Duodenal mucosa (tissue), 2 donors: ENCODE results near the gene SPATA3.
A peak's percentile ranks its signal among the peaks of the same experiment; 100 is the strongest.

ENCODE experiments used
- H3K27ac ChIP-seq: one replicate; pipeline ENCODE4 v1.7.0; 2013; ENCODE audit warnings: low read depth, low read length
- H3K27me3 ChIP-seq, 2 donors: one replicate each; pipeline ENCODE4 v1.7.0; 2013; ENCODE audit warnings: low read length in 2 of 2, control low read depth in 1 of 2; ENCODE audit not compliant: insufficient read depth in 2 of 2, control insufficient read depth in 1 of 2
- H3K36me3 ChIP-seq, 2 donors: one replicate each; pipeline ENCODE4 v1.7.0; 2013; ENCODE audit warnings: low read length in 2 of 2, control low read depth in 1 of 2; ENCODE audit not compliant: insufficient read depth in 2 of 2, control insufficient read depth in 1 of 2
- H3K4me1 ChIP-seq, 2 donors: one replicate each; pipeline ENCODE4 v1.7.0; 2013; ENCODE audit warnings: low read length in 2 of 2, control low read depth in 1 of 2; ENCODE audit not compliant: insufficient read depth in 2 of 2, control insufficient read depth in 1 of 2
- H3K4me3 ChIP-seq, 2 donors: one replicate each; pipeline ENCODE4 v1.7.0; 2013; ENCODE audit warnings: low read length in 2 of 2, low read depth in 1 of 2
- H3K9ac ChIP-seq, 2 donors: one replicate each; pipeline ENCODE4 v1.7.0; 2013; ENCODE audit warnings: low read length in 2 of 2, low read depth in 1 of 2
- H3K9me3 ChIP-seq, 2 donors: one replicate each; pipeline ENCODE4 v1.7.0; 2013; ENCODE audit warnings: low read length in 2 of 2, control low read depth in 1 of 2; ENCODE audit not compliant: control insufficient read depth in 1 of 2

Gene SPATA3

GRCh38 chr2:230982528-230982927, 13.4 kb upstream of the SPATA3 start:
- no peak overlapping the region for H3K27ac ChIP-seq
- H3K27me3 ChIP-seq, result no peaks in the 10 kb centered on the region
- no peaks in the 10 kb centered on the region for H3K9me3 ChIP-seq
- no peak overlapping the region for H3K9ac ChIP-seq
- no peaks in the 10 kb centered on the region for H3K36me3 ChIP-seq
- peaks cover 4 to 8% of the 10 kb centered on the region in 2 donors for H3K4me1 ChIP-seq
- H3K4me3 ChIP-seq, result no peak overlapping the region

- Histone ChIP-seq H3K4me1 (peaks cover 4 to 10% of the 10 kb centered on the region in 2 donors), H3K9ac (no peak overlapping the region), H3K4me3 (no peak overlapping the region), H3K27me3 (no peaks in the 10 kb centered on the region), H3K36me3 (no peaks in the 10 kb centered on the region), H3K9me3 (no peaks in the 10 kb centered on the region), H3K27ac (no peak overlapping the region)
Observed at GRCh38 chr2:230983566-230983965, 12.4 kb upstream of the SPATA3 start.

- Histone ChIP-seq H3K4me3 (no peak overlapping the region), H3K9ac (no peak overlapping the region), H3K27me3 (no peaks in the 10 kb centered on the region), H3K9me3 (no peaks in the 10 kb centered on the region), H3K27ac (no peak overlapping the region), H3K36me3 (no peaks in the 10 kb centered on the region), H3K4me1 (peaks cover 4 to 10% of the 10 kb centered on the region in 2 donors)
Observed at GRCh38 chr2:230984393-230985220, 11.3 kb upstream of the SPATA3 start.

- no peaks in the 10 kb centered on the region for H3K27me3 ChIP-seq
- H3K27ac ChIP-seq, result no peak overlapping the region
- H3K9ac ChIP-seq, result no peak overlapping the region
- no peak overlapping the region for H3K4me3 ChIP-seq
- H3K36me3 ChIP-seq, result no peaks in the 10 kb centered on the region
- peaks cover 4 to 10% of the 10 kb centered on the region in 2 donors for H3K4me1 ChIP-seq
- no peaks in the 10 kb centered on the region for H3K9me3 ChIP-seq
Observed at GRCh38 chr2:230985519-230986231, 10.2 kb upstream of the SPATA3 start.

GRCh38 chr2:230986520-230987136, 9.3 kb upstream of the SPATA3 start:
- H3K9me3 ChIP-seq, result no peaks in the 10 kb centered on the region
- H3K27ac ChIP-seq, result no peak overlapping the region
- H3K9ac ChIP-seq, result peak overlapping the region in 1 of 2 donors; percentile 40
- peak overlapping the region; percentile 60 to 68 for H3K4me3 ChIP-seq
- H3K36me3 ChIP-seq, result no peaks in the 10 kb centered on the region
- peaks cover 4 to 10% of the 10 kb centered on the region in 2 donors for H3K4me1 ChIP-seq
- no peaks in the 10 kb centered on the region for H3K27me3 ChIP-seq

- Histone ChIP-seq H3K27ac (no peak overlapping the region), H3K27me3 (no peaks in the 10 kb centered on the region), H3K36me3 (no peaks in the 10 kb centered on the region), H3K4me1 (peaks cover 4 to 10% of the 10 kb centered on the region in 2 donors), H3K9ac (peak overlapping the region in 1 of 2 donors; percentile 40), H3K4me3 (peak overlapping the region; percentile 60 to 68), H3K9me3 (no peaks in the 10 kb centered on the region)
Observed at GRCh38 chr2:230987137-230988020, 8.5 kb upstream of the SPATA3 start.

GRCh38 chr2:230989731-230990130, 6.2 kb upstream of the SPATA3 start:
- no peaks in the 10 kb centered on the region for H3K27me3 ChIP-seq
- no peaks in the 10 kb centered on the region for H3K36me3 ChIP-seq
- H3K4me3 ChIP-seq, result no peak overlapping the region
- peaks cover 4 to 10% of the 10 kb centered on the region in 2 donors for H3K4me1 ChIP-seq
- no peaks in the 10 kb centered on the region for H3K9me3 ChIP-seq
- no peak overlapping the region for H3K27ac ChIP-seq
- H3K9ac ChIP-seq, result no peak overlapping the region

- no peak overlapping the region for H3K9ac ChIP-seq
- no peak overlapping the region for H3K4me3 ChIP-seq
- no peak overlapping the region for H3K27ac ChIP-seq
- H3K4me1 ChIP-seq, result peaks cover 4 to 10% of the 10 kb centered on the region in 2 donors
- no peaks in the 10 kb centered on the region for H3K36me3 ChIP-seq
- H3K27me3 ChIP-seq, result no peaks in the 10 kb centered on the region
- no peaks in the 10 kb centered on the region for H3K9me3 ChIP-seq
Observed at GRCh38 chr2:230990131-230990898, 5.6 kb upstream of the SPATA3 start.

- no peak overlapping the region for H3K4me3 ChIP-seq
- H3K36me3 ChIP-seq, result no peaks in the 10 kb centered on the region
- no peaks in the 10 kb centered on the region for H3K9me3 ChIP-seq
- H3K27ac ChIP-seq, result no peak overlapping the region
- no peaks in the 10 kb centered on the region for H3K27me3 ChIP-seq
- peaks cover 4 to 10% of the 10 kb centered on the region in 2 donors for H3K4me1 ChIP-seq
- no peak overlapping the region for H3K9ac ChIP-seq
Observed at GRCh38 chr2:230990899-230991150, 5.1 kb upstream of the SPATA3 start.
